Activated CD4-positive, alpha-beta T cell treated with anti-CD3 and anti-CD28 coated beads for 48 hours (primary cell): ENCODE results near the gene SPNS3.

Experiments used
- DNase-seq: peaks from one replicate; pipeline ENCODE4 v3.0.0-alpha.2; 2020

Gene SPNS3

GRCh38 chr17:4427505-4427904 is 6.2 kb upstream of the SPNS3 start:
- no peak for DNase-seq

GRCh38 chr17:4436381-4436780 is 2.6 kb downstream of the SPNS3 start:
- DNase-seq, result no peak

- no peak for DNase-seq
Measured at GRCh38 chr17:4436846-4437245, 3.1 kb downstream of the SPNS3 start.

- DNase-seq, result no peak
Measured at GRCh38 chr17:4438162-4438944, 4.6 kb downstream of the SPNS3 start.

- DNase-seq, result no peak
Measured at GRCh38 chr17:4440021-4440420, 6.3 kb downstream of the SPNS3 start.

GRCh38 chr17:4440690-4441686 is 7.2 kb downstream of the SPNS3 start:
- DNase-seq, result no peak

GRCh38 chr17:4442582-4442981 is 8.8 kb downstream of the SPNS3 start:
- DNase-seq, result no peak

- no peak for DNase-seq
Measured at GRCh38 chr17:4443476-4443875, 9.7 kb downstream of the SPNS3 start.

- DNase-seq, result no peak
Measured at GRCh38 chr17:4444782-4445473, 11.2 kb downstream of the SPNS3 start.

GRCh38 chr17:4445731-4446130 is 12.0 kb downstream of the SPNS3 start:
- DNase-seq, result no peak

GRCh38 chr17:4446326-4447071 is 12.8 kb downstream of the SPNS3 start:
- DNase-seq, result no peak

- DNase-seq, result no peak
Measured at GRCh38 chr17:4448197-4448980, 14.6 kb downstream of the SPNS3 start.

GRCh38 chr17:4449736-4450135 is 16.0 kb downstream of the SPNS3 start:
- DNase-seq, result no peak

- no peak for DNase-seq
Measured at GRCh38 chr17:4450710-4451316, 17.1 kb downstream of the SPNS3 start.

GRCh38 chr17:4453812-4454591 is 20.3 kb downstream of the SPNS3 start:
- DNase-seq, result no peak

GRCh38 chr17:4460661-4461060 is 26.9 kb downstream of the SPNS3 start:
- no peak for DNase-seq

GRCh38 chr17:4463818-4464476 is 30.2 kb downstream of the SPNS3 start:
- DNase-seq, result no peak

GRCh38 chr17:4465786-4466185 is 32.0 kb downstream of the SPNS3 start:
- no peak for DNase-seq

GRCh38 chr17:4467287-4467686 is 33.5 kb downstream of the SPNS3 start:
- DNase-seq, result no peak

- DNase-seq, result no peak
Measured at GRCh38 chr17:4469552-4469951, 35.8 kb downstream of the SPNS3 start.
